Measurements from ENCODE around the gene C2orf69. TPM values are rescaled to one million over a fixed set of nuclear protein-coding genes. Genes with fewer than 3 reads are reported as not detected.
A peak's percentile ranks its signal among the peaks of the same experiment; 100 is the strongest.

The C2orf69 gene
- total RNA-seq, 1 experiment from 2014 or later, result 15.2 TPM

- BruUV-seq (replicated peaks), result no TSS peak
- intact Hi-C loops (cut with micrococcal nuclease; ENCODE audit: unreplicated experiment), result loop anchor here (1.0 to 10.0 kb wide), 4 partner anchors 431 to 730 kb away; no protein-coding TSS in a partner anchor
Observed at GRCh38 chr2:199973703-199974102, 62.6 kb downstream of the C2orf69 start.

DNA sequence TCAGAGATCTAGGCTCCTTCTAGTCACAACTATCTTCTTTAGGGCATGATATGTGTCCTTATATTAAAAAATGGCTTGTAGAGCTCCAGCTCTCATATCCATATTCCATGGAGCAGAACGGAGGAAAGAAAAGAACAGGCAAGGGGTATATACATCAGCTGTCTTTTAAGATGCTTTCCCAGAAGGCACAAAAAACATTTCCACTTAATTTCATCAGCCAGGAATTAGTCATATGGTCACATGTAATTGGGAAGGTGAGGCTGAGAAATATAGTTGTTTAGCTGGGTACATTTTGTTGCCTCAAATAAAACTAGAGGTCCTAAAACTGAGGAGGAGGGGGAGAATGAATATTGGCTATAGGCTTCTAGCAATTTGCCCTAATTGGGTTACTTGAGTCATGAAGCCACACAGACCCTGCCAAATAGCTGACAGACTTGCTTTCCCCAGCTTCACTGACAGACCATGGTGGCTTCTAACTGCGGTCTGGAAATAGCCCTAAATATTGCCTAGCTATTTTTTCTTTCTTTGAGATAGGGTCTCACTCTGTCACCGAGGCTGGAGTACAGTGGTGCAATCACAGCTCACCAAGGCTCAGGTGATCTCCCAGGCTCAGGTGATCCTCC is 64.3 kb downstream of the C2orf69 start:
- peak overlapping the region; percentile 63 for H3K27ac Mint-ChIP-seq (ENCODE audit: unreplicated experiment)

More at GRCh38 chr2:199973703-199974102, 62.6 kb downstream of the C2orf69 start:
- CTCF ChIA-PET, result interaction anchor here (0.6 to 1.2 kb wide), 6 partner anchors 16 to 762 kb away, joined by 3 to 5 read pairs (median 4); no protein-coding TSS in a partner anchor
- Mint-ChIP-seq H3K36me3 (ENCODE audit: insufficient read depth, unreplicated experiment) (peaks cover 22% of the 10 kb centered on the region), H3K4me3 (ENCODE audit: low read depth, unreplicated experiment) (no peak overlapping the region), H3K27ac (ENCODE audit: unreplicated experiment) (peak overlapping the region; percentile 48), H3K27me3 (ENCODE audit: unreplicated experiment) (no peaks in the 10 kb centered on the region), H3K9me3 (ENCODE audit: low read depth, unreplicated experiment) (peaks cover 5% of the 10 kb centered on the region), H3K4me1 (ENCODE audit: low read depth, unreplicated experiment) (peaks cover 48% of the 10 kb centered on the region)
- TF ChIP-seq, protein P1, sequence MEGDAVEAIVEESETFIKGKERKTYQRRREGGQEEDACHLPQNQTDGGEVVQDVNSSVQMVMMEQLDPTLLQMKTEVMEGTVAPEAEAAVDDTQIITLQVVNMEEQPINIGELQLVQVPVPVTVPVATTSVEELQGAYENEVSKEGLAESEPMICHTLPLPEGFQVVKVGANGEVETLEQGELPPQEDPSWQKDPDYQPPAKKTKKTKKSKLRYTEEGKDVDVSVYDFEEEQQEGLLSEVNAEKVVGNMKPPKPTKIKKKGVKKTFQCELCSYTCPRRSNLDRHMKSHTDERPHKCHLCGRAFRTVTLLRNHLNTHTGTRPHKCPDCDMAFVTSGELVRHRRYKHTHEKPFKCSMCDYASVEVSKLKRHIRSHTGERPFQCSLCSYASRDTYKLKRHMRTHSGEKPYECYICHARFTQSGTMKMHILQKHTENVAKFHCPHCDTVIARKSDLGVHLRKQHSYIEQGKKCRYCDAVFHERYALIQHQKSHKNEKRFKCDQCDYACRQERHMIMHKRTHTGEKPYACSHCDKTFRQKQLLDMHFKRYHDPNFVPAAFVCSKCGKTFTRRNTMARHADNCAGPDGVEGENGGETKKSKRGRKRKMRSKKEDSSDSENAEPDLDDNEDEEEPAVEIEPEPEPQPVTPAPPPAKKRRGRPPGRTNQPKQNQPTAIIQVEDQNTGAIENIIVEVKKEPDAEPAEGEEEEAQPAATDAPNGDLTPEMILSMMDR (IDR thresholded peaks at IDR 0.05; ENCODE audit: unreplicated experiment), result peak; percentile 53
- DNase-seq, result no peak

More for the DNA sequence above, 64.3 kb downstream of the C2orf69 start:
- CTCF ChIA-PET, result interaction anchor here (1.1 kb wide), 1 partner anchor 12 kb away, joined by 4 read pairs; no protein-coding TSS in a partner anchor
- intact Hi-C loops (cut with micrococcal nuclease; ENCODE audit: unreplicated experiment), result loop anchor here (10.0 kb wide), 1 partner anchor 429 kb away; no protein-coding TSS in a partner anchor
- no peak for DNase-seq
- Mint-ChIP-seq H3K9me3 (ENCODE audit: low read depth, unreplicated experiment) (peaks cover 5% of the 10 kb centered on the region), H3K4me3 (ENCODE audit: low read depth, unreplicated experiment) (no peak overlapping the region), H3K27me3 (ENCODE audit: unreplicated experiment) (no peaks in the 10 kb centered on the region), H3K36me3 (ENCODE audit: insufficient read depth, unreplicated experiment) (peaks cover 22% of the 10 kb centered on the region), H3K4me1 (ENCODE audit: low read depth, unreplicated experiment) (peaks cover 61% of the 10 kb centered on the region)
- BruUV-seq (replicated peaks), result no TSS peak
- TF ChIP-seq, protein P1 (IDR thresholded peaks at IDR 0.05; ENCODE audit: unreplicated experiment), result no peak

Other genes starting within 250 kb of the C2orf69 start
- gene FTCDNL1, start 60.1 kb upstream of the C2orf69 start, total RNA-seq (2022), result 1.9 and 3.0 TPM in 2 replicates
- 12.5 and 14.2 TPM in 2 replicates for gene TYW5, start 44.2 kb downstream of the C2orf69 start, total RNA-seq (2022)
- gene MAIP1, start 44.3 kb downstream of the C2orf69 start, total RNA-seq (2022), result 27.9 and 30.8 TPM in 2 replicates